ENCODE measurements around the gene MACF1.

DNA sequence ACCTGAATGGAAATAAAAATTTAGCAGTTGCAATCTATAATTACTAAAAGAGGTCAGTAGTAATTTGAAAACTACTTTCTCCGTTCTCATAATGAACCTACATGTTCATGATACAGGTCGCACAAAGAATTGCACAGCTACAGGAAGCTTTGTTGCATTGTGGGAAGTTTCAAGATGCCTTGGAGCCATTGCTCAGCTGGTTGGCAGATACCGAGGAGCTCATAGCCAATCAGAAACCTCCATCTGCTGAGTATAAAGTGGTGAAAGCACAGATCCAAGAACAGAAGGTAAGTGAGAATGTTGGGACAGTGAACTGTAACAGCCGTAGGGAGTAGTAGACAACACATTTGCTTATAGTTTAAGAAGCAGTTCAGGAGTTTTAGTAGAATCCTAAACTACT, 218.1 kb downstream of the MACF1 start:
- TF ChIP-seq, protein P1, sequence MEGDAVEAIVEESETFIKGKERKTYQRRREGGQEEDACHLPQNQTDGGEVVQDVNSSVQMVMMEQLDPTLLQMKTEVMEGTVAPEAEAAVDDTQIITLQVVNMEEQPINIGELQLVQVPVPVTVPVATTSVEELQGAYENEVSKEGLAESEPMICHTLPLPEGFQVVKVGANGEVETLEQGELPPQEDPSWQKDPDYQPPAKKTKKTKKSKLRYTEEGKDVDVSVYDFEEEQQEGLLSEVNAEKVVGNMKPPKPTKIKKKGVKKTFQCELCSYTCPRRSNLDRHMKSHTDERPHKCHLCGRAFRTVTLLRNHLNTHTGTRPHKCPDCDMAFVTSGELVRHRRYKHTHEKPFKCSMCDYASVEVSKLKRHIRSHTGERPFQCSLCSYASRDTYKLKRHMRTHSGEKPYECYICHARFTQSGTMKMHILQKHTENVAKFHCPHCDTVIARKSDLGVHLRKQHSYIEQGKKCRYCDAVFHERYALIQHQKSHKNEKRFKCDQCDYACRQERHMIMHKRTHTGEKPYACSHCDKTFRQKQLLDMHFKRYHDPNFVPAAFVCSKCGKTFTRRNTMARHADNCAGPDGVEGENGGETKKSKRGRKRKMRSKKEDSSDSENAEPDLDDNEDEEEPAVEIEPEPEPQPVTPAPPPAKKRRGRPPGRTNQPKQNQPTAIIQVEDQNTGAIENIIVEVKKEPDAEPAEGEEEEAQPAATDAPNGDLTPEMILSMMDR (IDR thresholded peaks at IDR 0.05): no peak
- no peak for TF ChIP-seq POLR2A (IDR thresholded peaks at IDR 0.05)
- TF ChIP-seq POLR2AphosphoS5 (IDR thresholded peaks at IDR 0.05): no peak
- TF ChIP-seq EP300 (IDR thresholded peaks at IDR 0.05): no peak
